HepG2 (cell line): ENCODE measurements around the gene HPD. TPM values are rescaled to one million over a fixed set of nuclear protein-coding genes. Genes with fewer than 3 reads are reported as not detected.

Experiments
- ATAC-seq: fragments of 200-7000 bp; cut with Tn5 transposase; 3 replicates; pipeline ENCODE4 v1.9.1; 2020; ENCODE audit warnings: mild to moderate bottlenecking, moderate library complexity
- BruUV-seq: library from RNA; stranded (reverse); fragments of 400-500 nt; replicated peaks from 2 replicates; lab custom pipeline; 2021; lab: Mats Ljungman, UMichigan
- CTCF ChIA-PET: fragments of 300-600 bp; formaldehyde crosslinking; extraction: SDS; loops from one replicate; lab custom pipeline; 2021; ENCODE audit warnings: low total read pairs, inconsistent platforms, low intra/inter-chr PET ratio; lab: Yijun Ruan, JAX
- POLR2A ChIA-PET: fragments of 350-600 bp; sonication (Branson Sonifier 250); formaldehyde crosslinking; loops from one replicate; lab custom pipeline; 2020; ENCODE audit warnings: antibody characterized with exemption, inconsistent platforms; lab: Yijun Ruan, JAX
- DNase-seq: peaks from one replicate; pipeline ENCODE4 v3.0.0-alpha.2; 2015; ENCODE audit warnings: low spot score
- FAIRE-seq: peaks from 3 replicates; lab custom pipeline; 2011; peaks lifted over from hg19 to GRCh38; lab: Jason Lieb, UNC
- H2AFZ ChIP-seq: one replicate; pipeline ENCODE4 v1.6.1; 2011; ENCODE audit warnings: low read length, inconsistent platforms
- H3K27ac ChIP-seq: fragments of 300-600 bp; 3 replicates; pipeline ENCODE4 v1.8.0; 2011; ENCODE audit warnings: mixed run types, mild to moderate bottlenecking, mixed read lengths, low read length, inconsistent platforms; ENCODE audit not compliant: insufficient read depth; ENCODE audit errors: extremely low read length
- H3K27me3 ChIP-seq, 2 experiments: fragments of 200-600 bp in 1 of 2; 2 replicates in 1 of 2; 3 replicates in 1 of 2; pipeline versions ENCODE4 v1.6.0 to v1.8.0; 2011; ENCODE audit warnings: low read length in 2 of 2, mild to moderate bottlenecking in 2 of 2, moderate library complexity in 2 of 2, inconsistent platforms in 1 of 2; ENCODE audit not compliant: insufficient read depth in 2 of 2, control insufficient read depth in 1 of 2
- H3K36me3 ChIP-seq, 2 experiments: fragments of 200-600 bp in 1 of 2; replicated peaks in 1 of 2; 2 replicates in 1 of 2; 3 replicates in 1 of 2; pipeline versions ENCODE4 v1.5.1 to v1.8.0; 2011; ENCODE audit warnings: low read length in 2 of 2, inconsistent platforms in 1 of 2; ENCODE audit not compliant: insufficient read depth in 2 of 2, control insufficient read depth in 1 of 2
- H3K4me1 ChIP-seq: 2 replicates; pipeline ENCODE4 v1.5.1; 2012; ENCODE audit warnings: low read length, inconsistent platforms; ENCODE audit not compliant: insufficient read depth
- H3K4me2 ChIP-seq: 2 replicates; pipeline ENCODE4 v1.6.0; 2011; ENCODE audit warnings: low read depth, low read length, inconsistent platforms
- H3K4me3 ChIP-seq, 3 experiments: fragments of 200-600 bp in 1 of 3; sonication (generic), shearing (Covaris generic) in 1 of 3; replicated peaks in 1 of 3; 2 replicates each; pipeline ENCODE4 v1.5.1; 2011 to 2016; ENCODE audit warnings: low read length in 3 of 3, inconsistent platforms in 2 of 3, low read depth in 2 of 3, mild to moderate bottlenecking in 2 of 3, control low read depth in 1 of 3, mixed read lengths in 1 of 3; ENCODE audit not compliant: insufficient read depth in 1 of 3
- H3K79me2 ChIP-seq: one replicate; pipeline ENCODE4 v1.6.1; 2011; ENCODE audit warnings: low read length, inconsistent platforms; ENCODE audit not compliant: insufficient read depth
- H3K9ac ChIP-seq: 2 replicates; pipeline ENCODE4 v1.6.0; 2011; ENCODE audit warnings: mild to moderate bottlenecking, low read depth, low read length, inconsistent platforms; ENCODE audit not compliant: insufficient read depth
- H3K9me3 ChIP-seq: 2 replicates; pipeline ENCODE4 v1.5.1; 2012; ENCODE audit warnings: mild to moderate bottlenecking, low read length
- H4K20me1 ChIP-seq: 2 replicates; pipeline ENCODE4 v1.6.0; 2011; ENCODE audit warnings: inconsistent platforms, mild to moderate bottlenecking, low read length, moderate library complexity; ENCODE audit not compliant: insufficient read depth
- ARNTL ChIP-seq: sonication (generic); formaldehyde crosslinking; IDR thresholded peaks from 2 replicates; pipeline ENCODE4 v1.4.0; 2020; ENCODE audit warnings: mild to moderate bottlenecking, missing genetic modification reagents
- GPN1 ChIP-seq: sonication (generic); formaldehyde crosslinking; IDR thresholded peaks from 2 replicates; pipeline ENCODE4 v1.5.1; 2020; ENCODE audit warnings: missing genetic modification reagents, borderline replicate concordance
- NFYB ChIP-seq: sonication (generic); formaldehyde crosslinking; IDR thresholded peaks from 2 replicates; pipeline ENCODE4 v1.4.0; 2020; ENCODE audit warnings: missing genetic modification reagents
- NFYC ChIP-seq: IDR thresholded peaks from 2 replicates; pipeline ENCODE4 v1.6.1; 2016; ENCODE audit warnings: missing genetic modification reagents, missing compliant biosample characterization
- PTBP1 ChIP-seq: fragments of 200-400 bp; formaldehyde crosslinking; IDR thresholded peaks from 2 replicates; pipeline ENCODE4 v1.6.1; 2018; ENCODE audit warnings: low read length, low read depth; ENCODE audit not compliant: poor library complexity, severe bottlenecking
- SIN3A ChIP-seq: IDR thresholded peaks from 2 replicates; pipeline ENCODE4 v1.6.1; 2011; ENCODE audit warnings: low read depth, mild to moderate bottlenecking, control low read depth, low read length, borderline replicate concordance
- SMAD3 ChIP-seq: sonication (generic); formaldehyde crosslinking; IDR thresholded peaks from 2 replicates; pipeline ENCODE4 v1.4.0; 2020; ENCODE audit warnings: missing genetic modification reagents
- SMYD3 ChIP-seq: sonication (generic); formaldehyde crosslinking; IDR thresholded peaks from 2 replicates; pipeline ENCODE4 v1.8.1; 2023; ENCODE audit warnings: mild to moderate bottlenecking, missing genetic modification reagents
- SNAPC2 ChIP-seq: sonication (generic); formaldehyde crosslinking; IDR thresholded peaks from 2 replicates; pipeline ENCODE4 v1.8.1; 2022; ENCODE audit warnings: mild to moderate bottlenecking, missing genetic modification reagents
- TEAD3 ChIP-seq: optimal IDR thresholded peaks from 2 replicates; pipeline ENCODE3; 2016; ENCODE audit warnings: borderline replicate concordance
- ZNF12 ChIP-seq: sonication (generic); formaldehyde crosslinking; IDR thresholded peaks from 2 replicates; pipeline ENCODE4 v1.5.0; 2020; ENCODE audit warnings: missing genetic modification reagents
- ZNF83 ChIP-seq: sonication (generic); formaldehyde crosslinking; IDR thresholded peaks from 2 replicates; pipeline ENCODE4 v1.4.0; 2020; ENCODE audit warnings: missing genetic modification reagents, mild to moderate bottlenecking, borderline replicate concordance
- WGBS: methylation state at CpG from one replicate; pipeline ENCODE4 v1.1.6; 2017; ENCODE audit warnings: low lambda C conversion rate; 5-methylcytosine and 5-hydroxymethylcytosine counted together
- in situ Hi-C: cut with HindIII; loops from 2 replicates; pipeline ENCODE4 v1.10.0; 2017; ENCODE audit warnings: low pct_unique_long_range_greater_than_20kb; ENCODE audit not compliant: extremely low pct_ligation_motif_present
- intact Hi-C: fragments of 100-400 bp; cut with micrococcal nuclease; formaldehyde crosslinking; loops from one replicate; pipeline ENCODE4 v1.10.0; 2022; ENCODE audit not compliant: unreplicated experiment
- polyA plus RNA-seq, 8 experiments: library from polyadenylated mRNA; depleted of rRNA in 3 of 8; stranded (reverse) in 7 of 8; unstranded in 1 of 8; fragments of >200 nt; fragmentation: Illumina TruSeq in 4 of 8; extraction: Trizol in 4 of 8; gene quantifications; 2 replicates each; pipeline versions ENCODE4 v1.2.1 to v1.2.3, GENCODE V29; 2011 to 2016; ENCODE audit warnings: low read depth in 4 of 8, missing spikeins in 1 of 8, mixed read lengths in 1 of 8; ENCODE audit not compliant: insufficient read depth in 1 of 8
- total RNA-seq, 5 experiments: library from RNA; depleted of rRNA; stranded (reverse); fragments of >200 nt; fragmentation: Illumina TruSeq; extraction: Trizol; gene quantifications; 2 replicates each; pipeline ENCODE4 v1.2.3, GENCODE V29; 2016; ENCODE audit warnings: low read depth in 1 of 5
- TF ChIP-seq, protein P1 (sequence below): sonication (generic); formaldehyde crosslinking; IDR thresholded peaks from 2 replicates; pipeline ENCODE4 v1.4.0; 2020; ENCODE audit warnings: missing genetic modification reagents, borderline replicate concordance

The HPD gene
- total and polyA plus RNA-seq, 2 of the 13 experiments (the other 11 are each of a cell fraction or from before 2014, with no cell fraction given), result 120 to 195 TPM

- no peak overlapping the region for H3K4me2 ChIP-seq
- TF ChIP-seq ZNF83 (CRISPR knock-in tag) (no peak), ZNF12 (no peak), SMAD3 (CRISPR knock-in tag) (no peak), SNAPC2 (CRISPR knock-in tag) (no peak), GPN1 (CRISPR knock-in tag) (no peak), TEAD3 (CRISPR knock-in tag) (no peak), PTBP1 (no peak), ARNTL (no peak), SIN3A (no peak)
- TF ChIP-seq, all 625 proteins: peak for 0
- intact Hi-C loops, result no loop called here
- no peaks in the 10 kb centered on the region for H3K79me2 ChIP-seq
- peaks cover 29% of the 10 kb centered on the region for H3K4me1 ChIP-seq
- peak overlapping the region; percentile 26 for H3K27ac ChIP-seq
- DNase-seq, result no peak
- H3K9ac ChIP-seq, result no peak overlapping the region
- 94% methylated on average over 6 of the region's 6 CpGs for WGBS
- in situ Hi-C loops, result no loop called here
- no peaks in the 10 kb centered on the region for H3K27me3 ChIP-seq
- no peak for FAIRE-seq
- BruUV-seq, result no TSS peak
- no peak overlapping the region for H2AFZ ChIP-seq
- no peak for ATAC-seq
- H3K36me3 ChIP-seq, result no peaks in the 10 kb centered on the region
- ChIA-PET CTCF (no interaction called here), POLR2A (interaction anchor here (1.5 kb wide), 1 partner anchor 11 kb away, joined by 7 read pairs; no protein-coding TSS in a partner anchor)
- H3K4me3 ChIP-seq, result no peak overlapping the region
- no peaks in the 10 kb centered on the region for H3K9me3 ChIP-seq
- H4K20me1 ChIP-seq, result no peaks in the 10 kb centered on the region
These were observed 14.5 kb upstream of the HPD start for GRCh38 chr12:121873216-121873569.

GRCh38 chr12:121872546-121873215 is 14.0 kb upstream of the HPD start:
- ChIA-PET POLR2A (interaction anchor here (1.5 kb wide), 1 partner anchor 10 kb away, joined by 7 read pairs; no protein-coding TSS in a partner anchor), CTCF (no interaction called here)
- no TSS peak for BruUV-seq
- Histone ChIP-seq H4K20me1 (no peaks in the 10 kb centered on the region), H3K9me3 (no peaks in the 10 kb centered on the region), H3K9ac (no peak overlapping the region), H3K27ac (peak overlapping the region; percentile 26), H3K27me3 (no peaks in the 10 kb centered on the region), H3K4me1 (peaks cover 29% of the 10 kb centered on the region), H3K4me2 (no peak overlapping the region), H3K4me3 (no peak overlapping the region), H3K36me3 (no peaks in the 10 kb centered on the region), H3K79me2 (no peaks in the 10 kb centered on the region), H2AFZ (no peak overlapping the region)
- ATAC-seq (no peak), FAIRE-seq (no peak), DNase-seq (no peak)
- in situ Hi-C loops, result no loop called here
- intact Hi-C loops, result no loop called here
- 50% methylated on average over 5 of the region's 5 CpGs for WGBS
- TF ChIP-seq SMYD3 (CRISPR knock-in tag), result no peak
- peak; percentile 38; the same call in 1 of the 2 replicates for TF ChIP-seq NFYB
- TF ChIP-seq, protein P1, sequence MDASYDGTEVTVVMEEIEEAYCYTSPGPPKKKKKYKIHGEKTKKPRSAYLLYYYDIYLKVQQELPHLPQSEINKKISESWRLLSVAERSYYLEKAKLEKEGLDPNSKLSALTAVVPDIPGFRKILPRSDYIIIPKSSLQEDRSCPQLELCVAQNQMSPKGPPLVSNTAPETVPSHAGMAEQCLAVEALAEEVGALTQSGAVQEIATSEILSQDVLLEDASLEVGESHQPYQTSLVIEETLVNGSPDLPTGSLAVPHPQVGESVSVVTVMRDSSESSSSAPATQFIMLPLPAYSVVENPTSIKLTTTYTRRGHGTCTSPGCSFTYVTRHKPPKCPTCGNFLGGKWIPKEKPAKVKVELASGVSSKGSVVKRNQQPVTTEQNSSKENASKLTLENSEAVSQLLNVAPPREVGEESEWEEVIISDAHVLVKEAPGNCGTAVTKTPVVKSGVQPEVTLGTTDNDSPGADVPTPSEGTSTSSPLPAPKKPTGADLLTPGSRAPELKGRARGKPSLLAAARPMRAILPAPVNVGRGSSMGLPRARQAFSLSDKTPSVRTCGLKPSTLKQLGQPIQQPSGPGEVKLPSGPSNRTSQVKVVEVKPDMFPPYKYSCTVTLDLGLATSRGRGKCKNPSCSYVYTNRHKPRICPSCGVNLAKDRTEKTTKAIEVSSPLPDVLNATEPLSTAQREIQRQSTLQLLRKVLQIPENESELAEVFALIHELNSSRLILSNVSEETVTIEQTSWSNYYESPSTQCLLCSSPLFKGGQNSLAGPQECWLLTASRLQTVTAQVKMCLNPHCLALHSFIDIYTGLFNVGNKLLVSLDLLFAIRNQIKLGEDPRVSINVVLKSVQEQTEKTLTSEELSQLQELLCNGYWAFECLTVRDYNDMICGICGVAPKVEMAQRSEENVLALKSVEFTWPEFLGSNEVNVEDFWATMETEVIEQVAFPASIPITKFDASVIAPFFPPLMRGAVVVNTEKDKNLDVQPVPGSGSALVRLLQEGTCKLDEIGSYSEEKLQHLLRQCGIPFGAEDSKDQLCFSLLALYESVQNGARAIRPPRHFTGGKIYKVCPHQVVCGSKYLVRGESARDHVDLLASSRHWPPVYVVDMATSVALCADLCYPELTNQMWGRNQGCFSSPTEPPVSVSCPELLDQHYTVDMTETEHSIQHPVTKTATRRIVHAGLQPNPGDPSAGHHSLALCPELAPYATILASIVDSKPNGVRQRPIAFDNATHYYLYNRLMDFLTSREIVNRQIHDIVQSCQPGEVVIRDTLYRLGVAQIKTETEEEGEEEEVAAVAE, result peak; percentile 95
- peak; percentile 19; the same call in 1 of the 2 replicates for TF ChIP-seq NFYC (CRISPR knock-in tag)
